Hematopoietic multipotent progenitor cell treated with erythropoietin and hydrocortisone succinate and interleukin-3 and kit ligand, for 15 days (in vitro differentiated cells): ENCODE results near the gene ZYG11B.
"Not testable (repeated sequence)": the region's sequence is repeated elsewhere in the genome, so short reads cannot be mapped to it uniquely, and the experiment has no call there.

Experiments used
- DNase-seq: peaks from one replicate; pipeline ENCODE4 v3.0.0-alpha.2; 2015; ENCODE audit warnings: low spot score

ZYG11B gene

DNA sequence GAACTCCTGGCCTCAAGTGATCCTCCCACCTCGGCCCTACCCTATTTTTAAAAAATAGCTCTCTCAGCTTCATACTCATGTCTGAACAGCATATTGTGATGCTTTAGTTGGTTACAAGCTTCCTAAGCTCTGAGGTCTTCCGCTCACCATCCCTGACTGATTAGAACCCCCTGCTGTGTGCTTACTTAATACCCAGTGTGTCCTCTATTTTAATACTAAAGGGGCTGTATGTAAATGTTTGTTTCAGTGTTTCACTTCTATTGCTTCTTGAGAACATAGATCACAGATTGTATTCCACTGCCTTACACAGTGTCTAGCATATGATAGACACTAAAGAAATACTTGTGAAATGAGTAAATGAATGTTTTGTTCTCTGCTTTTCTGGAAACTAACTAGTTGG, 29.8 kb downstream of the ZYG11B start:
- DNase-seq = no peak

DNA sequence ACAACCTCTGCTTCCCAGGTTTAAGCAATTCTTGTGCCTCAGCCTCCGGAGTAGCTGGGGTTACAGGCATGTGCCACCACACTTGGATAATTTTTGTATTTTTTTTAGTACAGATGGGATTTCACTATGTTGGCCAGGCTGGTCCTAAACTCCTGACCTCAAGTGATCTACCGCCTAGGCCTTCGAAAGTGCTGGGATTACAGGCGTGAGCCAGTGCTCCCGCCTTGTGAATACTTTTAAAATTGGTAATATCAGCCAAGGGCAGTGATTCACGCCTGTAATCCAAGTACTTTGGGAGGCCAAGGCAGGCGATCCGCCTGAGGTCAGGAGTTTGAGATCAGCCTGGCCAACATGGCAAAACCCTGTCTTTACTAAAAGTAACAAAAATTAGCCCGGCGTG, 33.7 kb downstream of the ZYG11B start:
- no peak for DNase-seq

DNA sequence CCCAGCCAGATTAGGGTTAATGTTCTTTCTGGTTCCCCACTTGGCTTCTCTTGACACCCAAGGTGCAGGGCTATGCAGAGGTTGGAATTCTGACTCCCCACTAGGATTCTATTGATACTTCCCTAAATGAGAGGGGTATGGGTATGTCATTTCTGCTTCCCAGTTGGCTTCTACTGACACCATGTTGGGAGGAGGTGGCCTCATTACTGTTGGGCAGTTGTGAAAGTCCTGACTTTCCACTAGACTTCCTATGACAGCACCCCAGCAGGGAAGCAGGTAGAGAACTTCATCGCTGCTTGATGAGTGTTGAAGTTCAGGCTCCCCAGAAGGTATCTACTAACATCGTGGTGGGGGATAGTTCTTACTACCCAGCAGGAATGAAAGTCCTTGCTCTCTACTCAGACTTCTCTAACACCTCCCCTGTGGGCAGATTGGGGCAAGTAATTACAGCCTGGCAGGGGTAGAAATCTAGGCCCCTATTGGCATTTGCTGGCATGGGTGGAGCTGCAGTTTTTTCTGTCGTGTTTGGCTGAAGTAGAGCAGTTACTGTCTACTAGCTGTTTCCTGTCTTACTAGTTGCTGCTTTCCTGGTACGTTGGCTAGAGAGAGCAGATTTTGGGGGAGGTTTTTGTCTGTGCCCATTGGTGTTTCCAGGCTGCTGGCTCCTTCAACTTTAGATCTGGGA, 41.5 kb downstream of the ZYG11B start:
- DNase-seq = no peak

DNA sequence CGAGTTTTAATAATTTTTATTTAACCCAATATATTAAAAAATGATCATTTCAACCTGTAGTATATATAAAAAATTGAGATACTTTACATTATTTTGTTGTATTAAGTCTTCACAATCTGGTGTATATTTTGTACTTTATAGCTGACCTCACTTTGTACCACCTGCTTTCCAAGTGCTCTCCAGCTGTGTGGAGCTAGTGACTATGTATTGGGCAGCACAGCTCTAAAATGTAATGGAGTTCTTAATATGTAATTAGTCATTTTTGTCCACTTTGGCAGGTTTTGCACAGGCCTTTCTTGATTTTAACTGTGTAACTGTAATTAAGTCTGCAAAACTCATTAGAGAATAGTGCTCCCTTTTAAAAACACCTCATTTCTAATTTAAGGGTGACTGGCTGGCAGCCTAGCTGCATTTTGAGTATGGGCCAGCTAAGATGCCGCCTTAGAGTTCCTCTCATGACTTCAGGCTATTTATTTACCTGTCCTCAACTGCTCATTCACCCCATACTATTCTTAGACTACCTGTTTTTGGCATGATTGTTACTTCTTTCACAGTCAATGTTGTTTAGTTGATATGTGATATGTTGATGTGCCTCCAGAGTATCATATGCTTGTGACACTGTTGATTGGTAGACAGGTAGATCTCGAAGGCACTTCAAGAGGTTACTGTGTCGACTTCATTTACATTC, 43.2 kb downstream of the ZYG11B start:
- DNase-seq = no peak

DNA sequence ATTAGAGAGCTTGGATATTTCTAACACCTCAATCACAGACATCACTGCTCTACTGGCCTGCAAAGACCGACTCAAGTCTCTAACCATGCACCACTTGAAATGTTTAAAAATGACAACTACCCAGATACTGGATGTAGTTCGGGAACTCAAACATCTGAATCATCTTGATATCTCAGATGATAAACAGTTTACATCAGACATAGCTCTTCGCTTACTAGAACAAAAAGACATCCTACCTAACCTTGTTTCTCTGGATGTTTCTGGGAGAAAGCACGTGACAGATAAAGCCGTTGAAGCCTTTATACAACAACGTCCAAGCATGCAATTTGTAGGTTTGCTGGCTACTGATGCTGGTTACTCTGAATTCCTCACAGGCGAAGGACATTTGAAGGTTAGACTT, 45.1 kb downstream of the ZYG11B start:
- no peak for DNase-seq

DNA sequence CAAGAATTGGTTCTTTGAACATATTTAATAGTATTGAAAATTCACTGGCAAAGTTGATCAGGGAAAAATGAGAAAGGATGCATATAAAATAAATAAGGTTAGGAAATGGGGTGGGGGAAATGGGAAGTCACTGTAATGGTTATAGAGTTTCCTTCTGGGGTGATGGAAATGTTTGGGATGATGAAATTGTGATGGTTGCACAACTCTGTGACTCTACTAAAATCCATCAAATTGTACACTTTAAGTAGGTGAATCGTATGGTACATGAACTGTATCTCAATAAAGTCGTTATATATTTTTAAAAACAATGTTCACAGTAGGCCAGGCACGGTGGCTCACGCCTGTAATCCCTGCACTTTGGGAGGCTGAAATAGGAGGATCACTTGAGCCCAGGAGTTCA, 59.9 kb downstream of the ZYG11B start:
- no peak for DNase-seq

DNA sequence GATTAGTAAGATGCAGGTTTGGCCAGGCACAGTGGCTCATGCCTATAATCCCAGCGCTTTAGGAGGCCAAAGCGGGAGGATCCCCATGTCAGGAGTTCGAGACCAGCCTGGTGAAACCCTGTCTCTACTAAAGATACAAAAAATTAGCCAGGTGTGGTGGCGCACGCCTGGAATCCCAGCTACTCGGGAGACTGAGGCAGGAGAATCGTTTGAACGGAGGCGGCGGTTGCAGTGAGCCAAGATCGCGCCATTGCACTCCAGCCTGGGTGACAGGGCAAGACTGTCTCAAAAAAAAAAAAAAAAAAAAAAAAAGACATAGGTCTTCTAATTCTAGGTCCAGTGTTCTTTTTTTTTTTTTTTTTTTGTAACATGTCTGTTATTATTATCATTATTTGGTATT, 64.2 kb downstream of the ZYG11B start:
- DNase-seq = not testable (repeated sequence)

DNA sequence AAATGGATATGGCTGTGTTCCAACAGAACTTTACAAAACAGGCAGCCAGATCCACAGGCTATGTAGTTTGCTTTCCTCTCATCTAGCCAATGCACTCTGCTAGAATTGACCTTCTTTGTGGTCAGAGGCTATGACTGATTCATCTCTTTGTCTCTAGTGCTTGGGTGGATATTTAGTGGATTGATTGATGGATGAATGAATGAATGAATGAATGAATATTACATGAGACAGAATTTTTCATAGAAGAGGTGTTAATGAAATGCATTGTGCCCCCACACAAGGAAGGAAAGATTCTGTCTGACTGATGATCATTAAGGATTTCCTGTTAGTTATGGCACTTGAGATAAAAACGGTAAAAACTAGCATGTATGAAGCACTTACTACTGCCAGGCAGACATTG, 65.8 kb downstream of the ZYG11B start:
- no peak for DNase-seq

DNA sequence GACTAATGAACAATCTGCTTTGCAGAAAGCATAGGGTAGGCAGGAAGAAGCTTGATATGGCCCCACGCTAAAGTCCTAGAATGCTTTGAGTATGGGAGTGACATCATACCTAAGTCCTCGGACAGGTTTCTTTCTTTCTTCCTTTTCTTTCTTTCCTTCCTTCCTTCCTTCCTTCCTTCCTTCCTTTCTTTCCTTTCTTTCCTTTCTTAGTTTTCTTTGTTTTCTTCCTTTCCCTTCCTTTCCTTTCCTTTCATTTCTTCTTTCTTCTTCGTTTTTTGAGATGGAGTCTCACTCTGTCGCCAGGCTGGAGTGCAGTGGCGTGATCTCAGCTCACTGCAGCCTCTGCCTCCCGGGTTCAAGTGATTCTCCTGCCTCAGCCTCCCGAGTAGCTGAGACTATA, 67.5 kb downstream of the ZYG11B start:
- DNase-seq = not testable (repeated sequence)

DNA sequence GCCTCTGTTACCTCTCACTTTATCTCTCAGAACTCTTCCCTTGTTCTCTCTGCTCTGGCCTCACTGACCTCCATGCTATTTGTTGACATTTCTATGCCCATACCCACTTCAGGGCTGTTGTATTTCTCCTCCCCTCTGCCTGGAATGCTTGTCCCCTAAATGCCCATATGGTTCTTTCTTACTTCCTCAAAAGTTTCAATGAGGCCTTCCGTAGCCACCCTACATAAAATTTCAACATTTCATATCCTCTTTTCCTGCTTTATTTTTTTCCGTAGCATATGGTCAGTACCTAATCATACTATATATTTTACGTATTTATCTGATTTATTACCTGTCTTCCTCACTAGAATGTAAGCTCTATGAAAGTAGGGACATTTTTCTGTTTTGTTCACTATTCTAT, 69.2 kb downstream of the ZYG11B start:
- no peak for DNase-seq

DNA sequence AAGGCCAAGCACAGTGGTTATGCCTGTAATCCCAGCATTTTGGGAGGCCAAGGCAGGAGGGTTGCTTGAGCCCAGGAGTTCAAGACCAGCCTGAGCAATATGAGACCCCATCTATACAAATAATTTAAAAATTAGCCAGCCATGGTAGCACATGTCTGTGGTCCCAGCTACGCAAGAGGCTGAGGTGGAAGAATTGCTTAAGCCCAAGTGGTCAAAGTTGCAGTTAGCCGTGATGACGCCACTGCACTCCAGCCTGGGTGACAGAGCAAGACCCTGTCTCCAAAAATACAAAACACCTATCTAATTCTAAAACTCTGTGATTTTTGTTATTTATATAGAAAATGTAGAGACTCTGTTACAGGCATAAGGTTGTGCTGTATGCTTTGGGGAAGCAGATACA, 72.1 kb downstream of the ZYG11B start:
- DNase-seq = no peak

DNA sequence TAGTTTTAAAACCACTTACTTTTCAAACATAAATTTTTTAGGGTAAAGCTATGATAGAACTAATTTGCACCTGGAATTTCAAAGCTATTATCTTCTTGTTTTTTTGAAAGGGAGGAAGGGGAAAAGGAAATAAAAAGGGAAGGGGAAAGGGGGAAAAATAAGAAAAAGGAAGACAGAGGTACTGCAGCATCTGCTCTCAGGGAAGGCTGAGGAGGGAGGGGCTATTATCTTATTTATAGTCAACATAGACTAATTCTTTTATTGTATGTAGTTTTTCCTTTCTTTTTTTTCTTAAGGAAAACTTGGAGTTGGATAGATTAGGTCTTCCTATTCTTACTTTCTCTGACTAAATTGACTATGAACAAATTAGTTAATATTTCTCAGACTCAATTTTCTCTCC, 74.8 kb downstream of the ZYG11B start:
- no peak for DNase-seq

DNA sequence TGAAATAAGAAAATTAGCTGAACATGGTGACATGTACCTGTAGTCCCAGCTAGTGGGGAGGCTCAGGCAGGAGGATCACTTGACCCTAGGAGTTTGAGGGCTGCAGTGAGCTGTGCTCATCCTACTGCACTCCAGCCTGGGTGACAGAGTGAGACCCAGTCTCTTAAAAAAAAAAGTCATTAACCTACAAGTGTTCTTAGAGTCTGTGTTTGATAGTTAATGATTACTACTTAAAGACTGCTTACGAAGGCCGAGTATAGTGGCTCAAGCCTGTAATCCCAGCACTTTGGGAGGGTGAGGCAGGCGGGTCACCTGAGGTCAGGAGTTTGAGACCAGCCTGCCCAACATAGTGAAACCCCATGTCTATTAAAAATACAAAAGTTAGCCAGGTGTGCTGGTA, 77.8 kb downstream of the ZYG11B start:
- not testable (repeated sequence) for DNase-seq

DNA sequence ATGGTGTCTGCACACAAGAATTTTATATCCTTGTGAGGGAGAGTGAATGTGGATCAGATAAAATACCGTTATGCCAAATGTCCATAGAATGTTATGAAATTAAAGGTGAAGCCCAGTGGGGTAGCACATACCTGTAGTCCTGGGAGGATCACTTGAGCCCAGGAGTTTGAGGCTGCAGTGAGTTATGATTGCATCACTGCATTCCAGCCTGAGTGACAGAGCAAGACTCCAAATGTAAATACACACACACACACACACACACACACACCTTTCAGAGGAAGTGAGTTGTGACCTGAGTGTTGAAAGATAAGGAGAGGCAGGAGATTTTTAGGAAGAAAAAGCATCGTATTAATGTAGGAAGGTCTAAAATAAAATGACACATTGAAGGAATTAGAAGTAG, 88.2 kb downstream of the ZYG11B start:
- DNase-seq = no peak

DNA sequence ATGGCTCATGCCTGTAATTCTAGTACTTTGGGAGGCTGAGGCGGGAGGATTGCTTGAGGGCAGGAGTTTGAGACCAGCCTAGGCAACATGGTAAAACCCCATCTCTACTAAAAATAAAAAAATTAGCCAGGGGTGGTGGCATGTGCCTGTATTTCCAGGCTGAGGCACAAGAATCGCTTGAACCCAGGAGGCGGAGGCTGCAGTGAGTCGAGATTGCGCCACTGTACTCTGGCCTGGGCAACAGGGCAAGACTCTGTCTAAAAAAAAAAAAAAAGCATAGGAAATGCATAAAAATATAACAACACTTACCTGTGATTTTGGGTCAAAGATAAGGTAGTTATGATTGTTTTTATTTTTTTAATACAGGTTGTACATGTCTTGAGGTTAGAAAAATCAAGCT, 94.6 kb downstream of the ZYG11B start:
- DNase-seq = not testable (repeated sequence)

DNA sequence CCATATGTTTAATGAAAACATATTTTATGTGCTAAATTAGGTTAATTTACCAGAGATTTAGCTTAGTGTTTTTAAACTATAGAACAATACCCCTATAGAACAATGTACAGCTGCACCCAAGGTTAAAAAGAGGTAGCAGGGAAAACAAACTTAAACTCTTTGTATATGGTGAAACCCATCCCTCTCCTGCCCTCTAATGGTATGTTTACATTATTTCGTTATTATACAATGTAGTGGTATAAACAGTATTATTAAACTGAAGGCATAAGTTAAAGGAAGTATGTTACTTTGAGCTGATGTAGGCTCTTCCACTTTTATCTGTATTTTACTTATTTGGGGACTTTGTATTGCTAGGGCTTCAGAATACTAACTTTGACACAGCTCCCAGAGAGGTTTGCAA, 99.6 kb downstream of the ZYG11B start:
- peak; percentile 14 for DNase-seq

DNA sequence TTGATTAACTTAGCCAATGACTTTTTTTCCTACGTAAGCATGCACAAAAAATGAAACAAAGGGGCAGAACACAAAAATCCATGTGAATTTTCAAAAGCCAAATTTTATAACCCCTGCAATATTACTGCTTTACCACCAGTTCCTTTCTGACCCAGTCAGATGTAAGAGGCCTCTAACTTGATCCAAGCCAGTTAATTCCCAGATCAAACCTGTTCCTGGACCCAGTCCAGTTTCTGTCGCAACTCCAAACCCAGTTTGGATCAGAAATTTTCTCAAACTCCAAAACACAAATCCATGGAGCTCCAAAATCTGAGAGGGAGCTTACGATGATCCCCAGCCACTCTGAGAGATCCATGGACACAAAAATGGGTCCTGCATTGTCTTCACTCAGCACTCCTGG, 108.5 kb downstream of the ZYG11B start:
- no peak for DNase-seq

DNA sequence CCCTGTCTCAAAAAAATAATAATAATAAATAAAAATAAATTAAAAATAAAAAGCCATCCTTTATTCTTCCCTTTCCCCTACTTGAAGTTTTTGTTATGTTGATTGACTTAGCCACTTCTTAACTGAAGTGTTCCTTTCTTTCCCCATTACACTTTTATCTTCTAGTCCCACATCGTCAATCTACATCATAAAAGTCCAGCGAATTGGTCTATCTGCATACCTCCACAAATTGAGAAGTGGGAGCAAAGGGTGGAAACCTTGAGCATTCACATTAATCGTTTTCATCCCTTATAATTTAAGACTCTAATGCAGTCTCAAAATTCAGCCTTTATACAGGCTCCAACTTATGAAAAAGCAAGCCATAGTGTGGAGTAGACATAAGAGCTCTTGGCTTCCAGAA, 109.8 kb downstream of the ZYG11B start:
- DNase-seq = no peak

DNA sequence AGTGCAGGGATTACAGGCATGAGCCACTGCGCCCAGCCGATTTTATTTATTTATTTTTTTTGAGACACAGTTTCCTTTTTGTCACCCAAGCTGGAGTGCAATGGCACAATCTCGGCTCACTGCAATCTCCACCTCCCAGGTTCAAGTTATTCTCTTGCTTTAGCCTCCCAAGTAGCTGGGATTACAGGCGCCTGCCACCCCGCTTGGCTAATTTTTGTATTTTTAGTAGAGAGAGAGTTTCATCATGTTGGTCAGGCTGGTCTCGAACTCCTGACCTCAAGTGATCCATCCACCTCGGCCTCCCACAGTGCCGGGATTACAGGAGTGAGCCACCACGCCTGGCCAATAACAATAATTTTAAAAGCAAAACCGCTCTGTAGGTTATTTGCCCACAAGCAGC, 112.9 kb downstream of the ZYG11B start:
- DNase-seq = not testable (repeated sequence)

DNA sequence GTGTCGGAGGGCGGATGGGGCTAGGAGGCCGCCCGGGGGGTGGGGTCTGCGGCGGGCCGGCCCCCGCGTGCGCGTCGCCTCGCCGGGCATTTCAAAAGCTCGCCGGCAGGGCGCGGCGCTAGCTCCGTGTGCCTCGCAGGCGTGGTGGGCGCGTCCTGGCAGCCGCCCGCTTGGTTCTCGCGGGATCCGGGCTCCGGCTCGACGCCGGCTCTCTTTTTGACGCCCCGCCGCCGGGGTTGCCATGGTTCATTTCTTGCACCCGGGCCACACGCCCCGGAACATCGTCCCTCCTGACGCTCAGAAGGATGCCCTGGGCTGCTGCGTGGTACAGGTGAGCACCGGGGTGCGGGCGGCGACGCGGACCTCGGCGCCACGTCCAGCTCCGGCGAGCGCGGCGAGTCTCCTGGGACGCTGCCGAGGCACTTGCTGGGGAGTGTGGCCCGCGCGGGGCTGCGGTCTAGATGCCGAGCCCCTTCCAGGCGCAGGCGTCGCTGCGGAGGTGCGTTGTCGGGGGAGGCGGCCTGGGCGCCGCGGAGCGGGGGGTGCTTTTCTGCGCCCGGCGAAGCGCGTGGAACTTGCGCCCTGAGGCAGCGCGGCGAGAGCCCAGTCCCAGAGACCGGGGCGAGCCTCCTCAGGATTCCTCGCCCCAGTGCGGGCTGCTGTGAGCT, 116.5 kb downstream of the ZYG11B start, which contains the start of gene ZYG11A:
Gene ZYG11A (plus strand): TSS at position 118 of the 668 bp plus-strand sequence. CDS start 124 bp downstream, at position 242.
- no peak for DNase-seq

DNA sequence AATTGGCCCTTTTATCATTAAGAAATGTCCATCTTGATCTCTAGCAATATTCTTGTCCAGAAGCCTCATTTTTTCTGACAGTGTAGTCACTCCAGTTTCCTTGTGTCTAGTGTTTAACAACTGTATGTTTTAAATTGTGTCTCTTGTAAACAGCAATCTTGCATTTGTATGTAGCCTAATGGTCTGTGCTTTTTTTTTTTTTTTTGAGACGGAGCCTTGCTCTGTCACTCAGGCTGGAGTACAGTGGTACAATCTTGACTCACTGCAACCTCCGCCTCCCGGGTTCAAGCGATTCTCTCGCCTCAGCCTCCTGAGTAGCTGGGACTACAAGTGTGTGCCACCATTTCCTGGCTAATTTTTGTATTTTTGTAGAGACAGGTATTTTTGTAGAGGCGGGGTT, 118.9 kb downstream of the ZYG11B start:
- not testable (repeated sequence) for DNase-seq

DNA sequence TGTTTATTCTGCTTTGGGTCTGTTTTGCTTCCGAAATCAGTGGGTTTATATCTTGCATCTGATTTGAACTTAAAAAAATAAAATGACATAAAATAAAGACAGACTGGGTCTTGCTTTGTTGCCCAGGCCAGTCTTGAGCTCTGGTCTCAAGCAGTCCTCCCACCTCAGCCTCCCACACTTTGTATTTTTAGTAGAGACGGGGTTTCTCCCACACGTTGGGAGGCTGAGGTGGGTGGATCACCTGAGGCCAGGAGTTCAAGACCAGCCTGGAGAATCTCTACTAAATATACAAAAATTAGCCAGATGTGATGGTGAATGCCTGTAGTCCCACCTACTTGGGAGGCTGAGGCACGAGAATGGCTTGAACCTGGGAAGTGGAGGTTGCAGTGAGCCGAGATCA, 122.2 kb downstream of the ZYG11B start:
- no peak for DNase-seq

DNA sequence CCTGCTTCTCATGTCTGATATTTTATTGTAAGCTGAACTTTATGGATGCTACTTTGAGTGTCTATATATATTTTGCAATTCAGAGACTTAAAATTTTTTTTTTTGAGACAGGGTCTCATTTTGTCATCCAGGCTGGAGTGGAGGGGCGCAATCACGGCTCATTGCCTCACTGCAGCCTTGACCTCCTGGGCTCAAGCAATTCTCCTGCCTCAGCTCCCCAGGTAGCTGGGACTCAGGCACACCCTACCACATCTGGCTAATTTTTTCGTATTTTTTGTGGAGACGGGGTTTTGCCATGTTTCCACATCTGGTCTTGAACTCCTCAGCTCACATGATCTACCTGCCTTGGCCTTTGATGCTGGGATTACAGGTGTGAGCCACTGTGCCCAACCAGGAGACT, 124.7 kb downstream of the ZYG11B start:
- no peak for DNase-seq
